Heart left ventricle (tissue), 13 donors: ENCODE measurements around the gene DPYSL3.

Experiments
- CTCF ChIP-seq, 12 donors: fragments of 200-600 bp; sonication (generic) in 4 of 12; IDR thresholded peaks; one replicate each; pipeline versions ENCODE4 v1.5.0 to v1.8.0; 2018 to 2022; ENCODE audit warnings: antibody characterized with exemption in 12 of 12, mild to moderate bottlenecking in 5 of 12
- POLR2A ChIP-seq, 2 donors: fragments of 450-650 bp; IDR thresholded peaks; one replicate each; pipeline ENCODE4 v1.6.1; 2017; ENCODE audit warnings: antibody characterized with exemption in 2 of 2, mild to moderate bottlenecking in 2 of 2, moderate library complexity in 2 of 2
- donor health status: ischemic (EF 13 %, LVEDD 7.1; RV severe dilation, severe dysfunction).
- donor health status: DM: no; HTN: yes; CAD: no.
- donor health status: DM: no; HTN: no; CAD: no.
- donor health status: ischemic (EF 25% LVEDD 6.9; RV normal size, moderate dysfunction).
- donor health status: ischemic (EF 25% LVEDD 5.7; RV mildly dilated, moderate dysfunction).
- donor health status: ischemic (EF 35%, LVEDD 5.7; RV mildly dilated, moderate dysfunction).
- donor health status: nonischemic (EF 11% LVEDD 7.7; RV severe dilation, severe dysfunction).
- donor health status: DM: yes; HTN: yes; CAD: no.
- donor health status: PGD.
- donor health status: ischemic (EF 29% LVEDD 5.4; RV normal size, mild dysfunction).
- donor health status: nonischemic (EF 23%, LVEDD 6.1; RV moderate dilation, normal function).

DNA sequence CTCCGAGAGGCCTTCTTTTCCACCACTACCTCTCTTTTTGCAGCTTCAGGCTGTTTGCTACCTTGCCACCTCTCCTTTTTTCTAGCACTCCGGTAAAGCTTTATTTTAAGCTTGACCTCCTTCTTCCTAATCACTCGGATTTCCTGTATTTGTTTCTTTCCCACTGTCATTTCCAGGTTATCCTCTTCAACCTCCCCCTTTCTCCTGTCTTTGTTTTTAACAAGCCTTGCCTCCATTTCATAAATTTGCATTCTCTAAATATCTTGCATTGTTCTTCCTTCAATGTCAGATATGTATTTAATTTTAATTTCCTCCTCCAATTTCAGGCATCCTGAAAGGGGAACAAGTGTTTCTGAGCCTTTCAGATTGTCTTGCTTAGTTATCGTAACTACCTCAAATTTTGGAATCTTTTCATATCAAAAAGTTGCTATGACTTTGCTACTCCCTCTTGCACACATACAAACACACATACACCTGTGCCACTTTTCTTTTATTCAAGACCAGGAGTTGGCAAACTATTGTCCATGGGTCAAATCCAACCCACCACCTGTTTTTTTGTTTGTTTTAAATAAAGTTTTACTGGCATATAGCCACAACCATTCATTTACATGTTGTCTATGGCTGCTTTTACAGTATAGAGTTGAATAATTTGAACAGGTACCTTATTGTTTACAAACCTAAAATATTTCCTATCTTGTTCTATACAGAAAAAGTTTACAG is 22.7 kb downstream of the DPYSL3 start:
- TF ChIP-seq CTCF (IDR thresholded peaks at IDR 0.05) (no peak), POLR2A (IDR thresholded peaks at IDR 0.05) (no peak)
